GM19455 (cell line): ENCODE data around the gene ATP6V1C2.

Source experiments
- ATAC-seq: cut with Tn5 transposase; IDR thresholded peaks from one replicate; pipeline ENCODE4 v1.9.1; 2021; ENCODE audit not compliant: unreplicated experiment

The ATP6V1C2 gene

DNA sequence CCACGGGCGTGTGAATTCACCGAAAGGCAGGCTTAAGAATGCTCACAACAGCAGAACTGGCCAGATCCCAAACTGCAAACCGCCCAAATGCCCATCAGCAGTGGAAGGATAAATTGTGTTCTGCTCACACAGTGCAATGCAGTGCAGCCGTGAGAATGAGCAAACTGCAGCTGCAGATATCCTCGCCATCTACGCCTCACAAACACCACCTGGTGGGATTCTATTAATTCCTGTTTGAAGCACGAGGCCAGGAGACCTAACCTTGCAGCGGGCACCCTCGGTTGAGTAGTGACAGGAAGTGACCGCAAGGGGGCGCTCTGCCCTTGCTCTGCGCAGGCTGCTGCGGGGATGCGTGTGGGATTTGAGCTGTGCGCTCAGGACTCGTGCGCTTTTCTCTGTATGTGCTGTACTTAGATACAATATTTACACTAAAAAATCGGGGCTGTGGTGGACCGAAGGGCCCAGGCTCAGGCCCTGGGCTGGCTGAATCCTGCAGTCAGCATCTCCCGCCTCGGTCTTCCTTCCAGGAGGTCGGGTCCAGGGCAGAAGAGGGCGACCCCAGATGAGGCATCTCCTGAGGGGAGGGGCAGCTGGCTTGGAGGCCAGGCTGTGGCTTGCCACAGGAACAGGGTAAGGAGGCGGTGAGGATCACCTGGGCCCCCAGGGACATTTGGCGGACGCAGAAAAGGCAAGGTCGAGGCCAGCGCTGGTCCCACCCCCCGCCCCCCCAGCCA lies 110.9 kb downstream of the ATP6V1C2 start:
- peak; percentile 87 for ATAC-seq

- ATAC-seq, result no peak
Observed at GRCh38 chr2:10833021-10833420, 111.6 kb downstream of the ATP6V1C2 start.

- no peak for ATAC-seq
Observed at GRCh38 chr2:10834068-10834655, 112.7 kb downstream of the ATP6V1C2 start.
